ENCODE results near the gene PCDH19.

DNA sequence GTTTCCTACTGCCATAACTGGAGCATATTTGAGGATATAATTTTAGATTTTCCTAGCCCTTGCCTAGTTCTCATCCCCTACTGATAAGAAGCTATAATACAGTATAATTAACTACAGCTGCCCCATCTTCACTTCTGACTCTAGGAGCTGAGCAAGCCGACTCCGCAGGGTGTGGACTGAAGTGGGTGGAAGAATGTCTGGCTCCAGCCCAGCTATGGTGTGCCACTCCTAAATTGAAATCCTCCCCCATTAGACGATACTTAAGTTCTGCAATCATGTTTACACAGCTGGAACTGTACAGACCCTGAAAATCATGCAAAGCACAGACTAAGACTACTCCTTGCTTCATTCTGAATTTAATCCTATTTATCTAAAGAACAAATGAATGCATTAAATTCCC, 93.1 kb downstream of the PCDH19 start:
- TF ChIP-seq, protein P1, sequence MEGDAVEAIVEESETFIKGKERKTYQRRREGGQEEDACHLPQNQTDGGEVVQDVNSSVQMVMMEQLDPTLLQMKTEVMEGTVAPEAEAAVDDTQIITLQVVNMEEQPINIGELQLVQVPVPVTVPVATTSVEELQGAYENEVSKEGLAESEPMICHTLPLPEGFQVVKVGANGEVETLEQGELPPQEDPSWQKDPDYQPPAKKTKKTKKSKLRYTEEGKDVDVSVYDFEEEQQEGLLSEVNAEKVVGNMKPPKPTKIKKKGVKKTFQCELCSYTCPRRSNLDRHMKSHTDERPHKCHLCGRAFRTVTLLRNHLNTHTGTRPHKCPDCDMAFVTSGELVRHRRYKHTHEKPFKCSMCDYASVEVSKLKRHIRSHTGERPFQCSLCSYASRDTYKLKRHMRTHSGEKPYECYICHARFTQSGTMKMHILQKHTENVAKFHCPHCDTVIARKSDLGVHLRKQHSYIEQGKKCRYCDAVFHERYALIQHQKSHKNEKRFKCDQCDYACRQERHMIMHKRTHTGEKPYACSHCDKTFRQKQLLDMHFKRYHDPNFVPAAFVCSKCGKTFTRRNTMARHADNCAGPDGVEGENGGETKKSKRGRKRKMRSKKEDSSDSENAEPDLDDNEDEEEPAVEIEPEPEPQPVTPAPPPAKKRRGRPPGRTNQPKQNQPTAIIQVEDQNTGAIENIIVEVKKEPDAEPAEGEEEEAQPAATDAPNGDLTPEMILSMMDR (IDR thresholded peaks at IDR 0.05): no peak
- TF ChIP-seq POLR2A (IDR thresholded peaks at IDR 0.05): no peak

All from body of pancreas (tissue), 4 donors.